Adipose tissue (tissue), 3 donors: ENCODE results near the gene CEP170. TPM values are rescaled to one million over a fixed set of nuclear protein-coding genes. Genes with fewer than 3 reads are reported as not detected.
"Not testable (repeated sequence)": the region's sequence is repeated elsewhere in the genome, so short reads cannot be mapped to it uniquely, and the experiment has no call there.

ENCODE experiments used
- H3K27ac ChIP-seq: one replicate; pipeline ENCODE4 v1.5.1; 2013; ENCODE audit warnings: low read depth, low read length
- WGBS, 3 donors: extraction: QIAGEN DNeasy Blood & Tissue Kit; methylation state at CpG; one replicate each; pipeline ENCODE4 v1.1.7; 2013; 5-methylcytosine and 5-hydroxymethylcytosine counted together
- polyA plus RNA-seq, 3 donors: library from polyadenylated mRNA; stranded (reverse); fragments of 200-250 nt; gene quantifications; one replicate each; pipeline ENCODE4 v1.2.3, GENCODE V29; 2013
- donor health status: healthy with polysubstance abuse.
- donor health status: Bipolar disorder and iron deficiency.
- donor health status: healthy.

The CEP170 gene
- polyA plus RNA-seq, 3 donors = 2.7 to 19.5 (median 14.0) TPM

DNA sequence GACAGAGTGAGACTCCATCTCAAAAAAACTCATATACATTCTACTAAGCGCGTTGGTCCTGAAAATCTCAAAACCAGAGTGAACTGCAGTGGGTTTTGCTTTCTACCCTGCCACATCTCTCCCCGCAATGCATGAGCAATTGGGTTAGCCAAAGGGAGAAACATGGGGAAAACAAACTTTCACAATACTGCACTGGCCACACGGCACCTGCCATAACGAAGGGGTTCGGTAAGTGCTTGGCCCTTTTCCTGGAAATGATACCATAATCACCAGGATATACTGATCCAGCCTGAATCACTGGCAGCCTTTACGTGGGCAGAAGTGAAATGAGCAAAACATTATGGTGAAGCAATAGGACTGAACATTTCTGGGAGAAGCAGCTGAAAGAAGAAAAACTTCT, 138.9 kb downstream of the CEP170 start:
- H3K27ac ChIP-seq = not testable (repeated sequence)
- WGBS, 3 donors = 77 to 81% (median 77%) methylated on average over 7 of the region's 7 CpGs

DNA sequence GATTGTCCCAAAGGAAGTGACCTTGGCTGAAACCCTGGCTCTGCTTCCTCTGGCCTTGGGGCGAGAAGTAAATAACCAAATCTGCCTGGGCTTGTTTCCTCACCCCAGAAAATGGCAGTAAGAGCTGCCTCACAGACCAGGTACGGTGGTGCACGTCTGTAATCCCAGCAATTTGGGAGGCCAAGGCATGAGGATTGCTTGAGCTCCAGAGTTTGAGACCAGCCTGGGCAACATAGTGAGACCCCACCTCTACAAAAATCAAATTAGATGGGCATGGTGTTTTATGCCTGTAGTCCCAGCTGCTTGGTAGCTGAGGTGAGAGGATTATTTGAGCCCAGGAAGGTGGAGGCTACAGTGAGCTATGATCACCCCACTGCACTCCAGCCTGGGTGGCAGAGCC, 140.3 kb downstream of the CEP170 start:
- WGBS, 3 donors = 53 to 76% (median 74%) methylated on average over 3 of the region's 3 CpGs
- H3K27ac ChIP-seq = not testable (repeated sequence)

DNA sequence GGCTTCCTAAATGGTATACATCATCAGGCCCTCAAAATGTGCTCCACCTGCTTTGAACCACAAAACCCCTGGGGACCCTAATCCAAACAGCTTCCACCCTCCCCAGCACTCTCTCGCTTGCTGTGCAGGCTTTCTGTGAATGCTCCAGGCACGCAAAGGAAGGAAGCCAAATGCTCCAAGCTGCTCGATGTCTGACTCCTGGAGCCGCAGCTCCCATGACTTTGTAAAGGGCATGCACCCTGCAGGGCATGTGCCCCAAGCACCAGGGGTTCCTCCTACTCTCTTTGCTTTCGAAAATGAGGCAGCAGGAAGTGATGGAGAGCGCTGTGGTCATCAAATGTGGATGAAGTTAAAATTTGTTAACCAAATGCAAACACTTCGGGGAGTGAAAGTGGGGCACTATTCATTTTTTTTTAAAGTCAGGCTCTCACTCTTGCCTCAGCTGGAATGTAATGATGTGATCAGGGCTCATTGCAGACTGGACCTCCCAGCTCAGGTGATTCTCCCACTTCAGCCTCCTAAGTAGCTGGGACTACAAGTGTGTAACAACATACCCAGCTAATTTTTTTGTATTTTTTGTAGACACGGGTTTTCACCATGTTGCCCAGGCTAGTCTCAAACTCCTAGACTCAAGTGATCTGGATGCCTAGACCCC, 140.9 kb downstream of the CEP170 start:
- 16 to 22% (median 19%) methylated on average over 8 of the region's 8 CpGs for WGBS, 3 donors
- H3K27ac ChIP-seq = not testable (repeated sequence)

DNA sequence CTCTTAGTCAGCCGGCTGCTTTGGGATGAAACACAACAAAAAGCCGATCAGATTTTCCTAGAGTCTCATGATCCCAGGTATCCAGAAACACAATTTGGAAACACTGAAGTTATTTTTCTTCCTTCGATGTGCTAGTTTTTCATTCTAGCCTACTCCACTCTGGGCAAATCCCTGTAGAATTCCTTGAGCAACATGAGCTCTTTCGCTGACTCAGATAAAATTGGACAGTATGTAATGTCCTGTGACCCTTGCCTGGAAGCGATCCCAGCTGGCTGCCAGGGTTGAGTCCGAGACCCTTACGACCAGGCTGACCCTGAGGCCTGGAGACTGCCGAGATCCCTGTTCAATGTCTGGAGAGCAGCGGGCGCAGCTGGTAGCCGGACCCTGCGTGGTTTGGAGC, 147.9 kb downstream of the CEP170 start:
- H3K27ac ChIP-seq = not testable (repeated sequence)
- 75 to 85% (median 80%) methylated on average over 12 of the region's 12 CpGs for WGBS, 3 donors

DNA sequence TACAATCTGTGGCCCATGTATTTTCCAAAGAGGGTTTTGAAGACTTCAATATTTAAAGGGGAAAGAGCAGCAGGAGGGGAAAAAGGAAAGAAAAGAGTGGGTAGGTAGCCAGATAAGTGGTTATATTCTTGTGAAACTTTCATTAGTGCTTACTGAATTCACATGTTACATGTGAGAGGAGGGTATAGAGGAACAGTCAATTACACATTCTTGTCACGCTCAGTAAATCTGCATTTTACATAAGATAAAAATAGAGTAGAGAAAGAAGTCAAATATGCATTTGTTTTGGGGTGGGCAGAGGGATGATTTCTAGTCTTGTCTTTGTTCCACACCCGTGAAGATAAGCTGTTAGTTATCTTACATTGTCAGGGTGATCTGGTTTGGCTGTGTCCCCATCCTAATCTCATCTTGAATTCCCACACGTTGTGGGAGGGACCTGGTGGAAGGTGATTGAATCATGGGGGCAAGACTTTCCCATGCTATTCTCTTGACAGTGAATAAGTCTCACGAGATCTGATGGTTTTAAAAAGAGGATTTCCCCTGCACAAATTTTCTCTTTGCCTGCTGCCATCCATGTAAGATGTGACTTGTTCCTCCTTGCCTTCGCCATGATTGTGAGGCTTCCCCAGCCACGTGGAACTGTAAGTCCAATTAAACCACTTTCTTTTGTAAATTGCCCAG, 149.3 kb downstream of the CEP170 start:
- 54 to 65% (median 62%) methylated on average over 6 of the region's 6 CpGs for WGBS, 3 donors
- not testable (repeated sequence) for H3K27ac ChIP-seq

DNA sequence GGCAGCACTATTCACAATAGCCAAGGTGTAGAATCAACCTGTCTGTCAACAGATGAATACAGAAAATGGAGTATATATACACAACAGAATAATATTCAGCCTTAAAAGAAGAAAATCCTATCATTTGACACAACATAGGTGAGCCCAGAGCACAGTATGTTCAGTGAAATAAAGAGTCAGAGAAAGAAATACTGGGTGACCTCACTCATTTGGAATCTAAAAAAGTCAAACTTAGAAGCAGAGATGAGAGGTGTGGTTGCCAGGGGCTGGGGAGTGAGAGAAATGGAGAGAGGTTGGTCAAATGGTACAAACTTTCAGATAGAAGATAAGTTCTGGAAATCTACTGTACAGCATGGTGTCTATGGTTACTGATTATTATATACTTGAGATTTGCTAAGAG, 150.0 kb downstream of the CEP170 start:
- H3K27ac ChIP-seq = not testable (repeated sequence)

DNA sequence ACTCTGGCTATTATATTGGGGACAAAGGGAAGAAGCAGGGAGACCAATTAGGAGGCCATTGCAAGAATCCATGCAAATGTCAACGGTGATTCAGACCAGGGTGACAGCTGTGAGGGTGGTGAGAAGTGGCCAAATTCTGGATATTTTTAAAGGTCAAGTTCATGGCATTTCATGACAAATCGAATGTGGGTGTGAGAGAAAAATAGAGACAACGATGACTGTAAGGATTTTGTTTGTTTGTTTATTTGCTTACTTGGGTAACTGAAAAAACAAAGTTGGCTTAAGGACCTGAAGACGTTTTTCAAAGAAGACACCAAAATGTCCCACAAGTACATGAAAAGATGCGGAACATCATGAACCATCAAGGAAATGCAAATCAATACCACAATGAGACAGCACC, 150.6 kb downstream of the CEP170 start:
- 72 to 84% (median 77%) methylated on average over 5 of the region's 5 CpGs for WGBS, 3 donors
- H3K27ac ChIP-seq = not testable (repeated sequence)

DNA sequence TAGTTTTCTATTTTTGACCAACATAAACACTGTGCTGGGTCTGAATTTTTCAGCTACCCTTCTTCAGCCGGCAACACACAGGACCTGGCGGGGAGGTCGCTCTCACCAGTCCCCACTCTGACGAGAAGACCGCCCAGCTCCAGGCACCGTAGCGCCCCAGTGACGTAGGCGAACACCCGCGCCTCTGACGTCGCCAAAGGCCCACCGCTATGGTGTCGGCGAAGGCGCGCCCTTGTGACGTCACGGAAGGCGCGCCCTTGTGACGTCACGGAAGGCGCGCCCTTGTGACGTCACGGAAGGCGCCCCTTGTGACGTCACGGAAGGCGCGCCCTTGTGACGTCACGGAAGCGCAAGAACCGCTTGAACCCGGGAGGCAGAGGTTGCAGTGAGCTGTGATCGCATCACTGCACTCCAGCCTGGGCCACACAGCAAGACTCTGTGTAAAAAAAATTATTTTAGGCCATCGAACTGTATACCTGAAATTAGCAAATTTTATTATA, 153.5 kb downstream of the CEP170 start:
- not testable (repeated sequence) for H3K27ac ChIP-seq
- 9 to 35% (median 25%) methylated on average over 40 of the region's 40 CpGs for WGBS, 3 donors

DNA sequence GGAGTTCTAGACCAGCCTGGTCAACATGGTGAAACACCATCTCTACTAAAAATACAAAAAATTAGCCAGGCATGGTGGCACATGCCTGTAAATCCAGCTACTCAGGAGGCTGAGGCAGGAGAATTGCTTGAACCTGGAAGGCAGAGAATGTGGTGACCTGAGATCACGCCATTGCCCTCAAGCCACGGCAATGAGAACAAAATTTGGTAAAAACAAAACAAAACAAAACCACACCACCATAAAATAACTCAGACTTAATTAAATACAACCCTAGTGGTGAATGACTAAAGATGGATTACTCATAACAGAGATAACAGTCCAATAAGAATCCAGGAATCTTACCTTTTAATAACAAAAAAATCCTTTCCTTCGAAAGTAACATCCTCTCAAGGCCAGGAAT, 167.7 kb downstream of the CEP170 start:
- WGBS, 3 donors = 87 to 96% (median 94%) methylated on average over 3 of the region's 3 CpGs
- H3K27ac ChIP-seq = not testable (repeated sequence)

Other genes with a start within 250 kb of the CEP170 start
- 10 to 100 TPM; 15.6 to 23.4 (median 16.7) TPM for gene SDCCAG8, start 760 bp upstream of the CEP170 start, polyA plus RNA-seq